HepG2 (cell line): ENCODE results near the gene ITSN2. TPM values are rescaled to one million over a fixed set of nuclear protein-coding genes. Genes with fewer than 3 reads are reported as not detected.

Experiments
- ATAC-seq: fragments of 200-7000 bp; cut with Tn5 transposase; 3 replicates; pipeline ENCODE4 v1.9.1; 2020; ENCODE audit warnings: mild to moderate bottlenecking, moderate library complexity
- BruUV-seq: library from RNA; stranded (reverse); fragments of 400-500 nt; replicated peaks from 2 replicates; lab custom pipeline; 2021; lab: Mats Ljungman, UMichigan
- CTCF ChIA-PET: fragments of 300-600 bp; formaldehyde crosslinking; extraction: SDS; loops from one replicate; lab custom pipeline; 2021; ENCODE audit warnings: low total read pairs, inconsistent platforms, low intra/inter-chr PET ratio; lab: Yijun Ruan, JAX
- POLR2A ChIA-PET: fragments of 350-600 bp; sonication (Branson Sonifier 250); formaldehyde crosslinking; loops from one replicate; lab custom pipeline; 2020; ENCODE audit warnings: antibody characterized with exemption, inconsistent platforms; lab: Yijun Ruan, JAX
- DNase-seq: peaks from one replicate; pipeline ENCODE4 v3.0.0-alpha.2; 2015; ENCODE audit warnings: low spot score
- FAIRE-seq: peaks from 3 replicates; lab custom pipeline; 2011; peaks lifted over from hg19 to GRCh38; lab: Jason Lieb, UNC
- H2AFZ ChIP-seq: one replicate; pipeline ENCODE4 v1.6.1; 2011; ENCODE audit warnings: low read length, inconsistent platforms
- H3K27ac ChIP-seq: fragments of 300-600 bp; 3 replicates; pipeline ENCODE4 v1.8.0; 2011; ENCODE audit warnings: mixed run types, mild to moderate bottlenecking, mixed read lengths, low read length, inconsistent platforms; ENCODE audit not compliant: insufficient read depth; ENCODE audit errors: extremely low read length
- H3K27me3 ChIP-seq, 2 experiments: fragments of 200-600 bp in 1 of 2; 2 replicates in 1 of 2; 3 replicates in 1 of 2; pipeline versions ENCODE4 v1.6.0 to v1.8.0; 2011; ENCODE audit warnings: low read length in 2 of 2, mild to moderate bottlenecking in 2 of 2, moderate library complexity in 2 of 2, inconsistent platforms in 1 of 2; ENCODE audit not compliant: insufficient read depth in 2 of 2, control insufficient read depth in 1 of 2
- H3K36me3 ChIP-seq, 2 experiments: fragments of 200-600 bp in 1 of 2; replicated peaks in 1 of 2; 2 replicates in 1 of 2; 3 replicates in 1 of 2; pipeline versions ENCODE4 v1.5.1 to v1.8.0; 2011; ENCODE audit warnings: low read length in 2 of 2, inconsistent platforms in 1 of 2; ENCODE audit not compliant: insufficient read depth in 2 of 2, control insufficient read depth in 1 of 2
- H3K4me1 ChIP-seq: 2 replicates; pipeline ENCODE4 v1.5.1; 2012; ENCODE audit warnings: low read length, inconsistent platforms; ENCODE audit not compliant: insufficient read depth
- H3K4me2 ChIP-seq: 2 replicates; pipeline ENCODE4 v1.6.0; 2011; ENCODE audit warnings: low read depth, low read length, inconsistent platforms
- H3K4me3 ChIP-seq, 3 experiments: fragments of 200-600 bp in 1 of 3; sonication (generic), shearing (Covaris generic) in 1 of 3; replicated peaks in 1 of 3; 2 replicates each; pipeline ENCODE4 v1.5.1; 2011 to 2016; ENCODE audit warnings: low read length in 3 of 3, inconsistent platforms in 2 of 3, low read depth in 2 of 3, mild to moderate bottlenecking in 2 of 3, control low read depth in 1 of 3, mixed read lengths in 1 of 3; ENCODE audit not compliant: insufficient read depth in 1 of 3
- H3K79me2 ChIP-seq: one replicate; pipeline ENCODE4 v1.6.1; 2011; ENCODE audit warnings: low read length, inconsistent platforms; ENCODE audit not compliant: insufficient read depth
- H3K9ac ChIP-seq: 2 replicates; pipeline ENCODE4 v1.6.0; 2011; ENCODE audit warnings: mild to moderate bottlenecking, low read depth, low read length, inconsistent platforms; ENCODE audit not compliant: insufficient read depth
- H3K9me3 ChIP-seq: 2 replicates; pipeline ENCODE4 v1.5.1; 2012; ENCODE audit warnings: mild to moderate bottlenecking, low read length
- H4K20me1 ChIP-seq: 2 replicates; pipeline ENCODE4 v1.6.0; 2011; ENCODE audit warnings: inconsistent platforms, mild to moderate bottlenecking, low read length, moderate library complexity; ENCODE audit not compliant: insufficient read depth
- FOXC1 ChIP-seq: sonication (generic); formaldehyde crosslinking; IDR thresholded peaks from 2 replicates; pipeline ENCODE4 v1.8.0; 2022; ENCODE audit warnings: mild to moderate bottlenecking, missing genetic modification reagents, borderline replicate concordance
- HNRNPUL1 ChIP-seq: fragments of 200-400 bp; formaldehyde crosslinking; IDR thresholded peaks from 2 replicates; pipeline ENCODE4 v1.6.1; 2017; ENCODE audit warnings: low read depth, mild to moderate bottlenecking, low read length, moderate library complexity
- HOXA3 ChIP-seq: sonication (generic); formaldehyde crosslinking; IDR thresholded peaks from 2 replicates; pipeline ENCODE4 v1.5.0; 2020; ENCODE audit warnings: missing genetic modification reagents
- NR2F6 ChIP-seq, 2 experiments: IDR thresholded peaks; 2 replicates each; pipeline ENCODE4 v1.6.1; 2016; ENCODE audit warnings: antibody characterized with exemption in 1 of 2, mild to moderate bottlenecking in 1 of 2
- SIX4 ChIP-seq: sonication (generic); formaldehyde crosslinking; IDR thresholded peaks from 2 replicates; pipeline ENCODE4 v1.4.0; 2020; ENCODE audit warnings: missing genetic modification reagents
- THYN1 ChIP-seq: sonication (generic); formaldehyde crosslinking; IDR thresholded peaks from 2 replicates; pipeline ENCODE4 v1.8.1; 2023; ENCODE audit warnings: low read depth, mild to moderate bottlenecking, moderate library complexity, missing genetic modification reagents, borderline replicate concordance
- ZMYM4 ChIP-seq: sonication (generic); formaldehyde crosslinking; IDR thresholded peaks from 2 replicates; pipeline ENCODE4 v1.8.1; 2023; ENCODE audit warnings: mild to moderate bottlenecking, missing genetic modification reagents
- ZNF766 ChIP-seq: sonication (generic); formaldehyde crosslinking; IDR thresholded peaks from 2 replicates; pipeline ENCODE4 v1.5.0; 2020; ENCODE audit warnings: missing genetic modification reagents, borderline replicate concordance
- WGBS: methylation state at CpG from one replicate; pipeline ENCODE4 v1.1.6; 2017; ENCODE audit warnings: low lambda C conversion rate; 5-methylcytosine and 5-hydroxymethylcytosine counted together
- in situ Hi-C: cut with HindIII; loops from 2 replicates; pipeline ENCODE4 v1.10.0; 2017; ENCODE audit warnings: low pct_unique_long_range_greater_than_20kb; ENCODE audit not compliant: extremely low pct_ligation_motif_present
- intact Hi-C: fragments of 100-400 bp; cut with micrococcal nuclease; formaldehyde crosslinking; loops from one replicate; pipeline ENCODE4 v1.10.0; 2022; ENCODE audit not compliant: unreplicated experiment
- polyA plus RNA-seq, 8 experiments: library from polyadenylated mRNA; depleted of rRNA in 3 of 8; stranded (reverse) in 7 of 8; unstranded in 1 of 8; fragments of >200 nt; fragmentation: Illumina TruSeq in 4 of 8; extraction: Trizol in 4 of 8; gene quantifications; 2 replicates each; pipeline versions ENCODE4 v1.2.1 to v1.2.3, GENCODE V29; 2011 to 2016; ENCODE audit warnings: low read depth in 4 of 8, missing spikeins in 1 of 8, mixed read lengths in 1 of 8; ENCODE audit not compliant: insufficient read depth in 1 of 8
- total RNA-seq, 5 experiments: library from RNA; depleted of rRNA; stranded (reverse); fragments of >200 nt; fragmentation: Illumina TruSeq; extraction: Trizol; gene quantifications; 2 replicates each; pipeline ENCODE4 v1.2.3, GENCODE V29; 2016; ENCODE audit warnings: low read depth in 1 of 5
- TF ChIP-seq, protein P1 (sequence below), 2 experiments: fragments of 450-650 bp in 1 of 2; sonication (generic) in 1 of 2; formaldehyde crosslinking; IDR thresholded peaks; 2 replicates each; pipeline versions ENCODE4 v1.5.0 to v1.8.0; 2020 to 2022; ENCODE audit warnings: mild to moderate bottlenecking in 1 of 2, missing genetic modification reagents in 1 of 2
- TF ChIP-seq, protein P2 (sequence below), 2 experiments: sonication (generic) in 1 of 2; formaldehyde crosslinking in 1 of 2; IDR thresholded peaks; 2 replicates each; pipeline versions ENCODE4 v1.4.0 to v1.6.1; 2016 to 2020; ENCODE audit warnings: borderline replicate concordance in 1 of 2, low read depth in 1 of 2, mild to moderate bottlenecking in 1 of 2, missing genetic modification reagents in 1 of 2

The ITSN2 gene
- total and polyA plus RNA-seq, 2 of the 13 experiments (the other 11 are each of a cell fraction or from before 2014, with no cell fraction given) = 26.0 to 26.6 TPM

DNA sequence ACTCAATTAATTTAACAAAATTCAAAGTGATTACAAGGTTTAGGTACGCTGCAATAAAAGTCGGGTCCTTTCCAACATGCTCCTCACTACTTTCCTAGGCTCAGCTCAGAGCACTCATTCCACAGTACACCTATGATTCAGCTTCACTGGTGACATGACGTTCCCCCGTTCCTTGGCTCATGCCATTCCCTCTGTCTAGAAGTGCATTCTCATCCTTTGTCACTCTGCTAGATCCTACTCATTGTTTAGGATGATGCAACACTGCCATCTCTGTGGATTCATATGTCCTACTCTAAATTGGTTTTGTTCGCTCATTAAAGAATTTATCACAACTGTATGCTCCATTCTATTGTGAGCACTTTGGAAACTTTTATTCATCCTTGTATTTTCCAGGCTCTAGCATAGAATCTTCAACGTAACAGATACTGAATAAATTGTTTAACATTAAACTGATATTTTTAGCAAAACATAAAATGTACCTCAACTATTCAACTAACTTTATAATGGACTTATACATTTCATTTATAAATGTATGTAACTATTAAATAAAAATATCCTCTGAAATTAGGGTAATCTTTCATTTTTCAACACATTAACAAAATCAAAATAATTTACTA lies 106.9 kb downstream of the ITSN2 start (continued):
- TF ChIP-seq ZNF766 (CRISPR knock-in tag) (no peak), HOXA3 (CRISPR knock-in tag) (no peak)
- TF ChIP-seq, protein P1, sequence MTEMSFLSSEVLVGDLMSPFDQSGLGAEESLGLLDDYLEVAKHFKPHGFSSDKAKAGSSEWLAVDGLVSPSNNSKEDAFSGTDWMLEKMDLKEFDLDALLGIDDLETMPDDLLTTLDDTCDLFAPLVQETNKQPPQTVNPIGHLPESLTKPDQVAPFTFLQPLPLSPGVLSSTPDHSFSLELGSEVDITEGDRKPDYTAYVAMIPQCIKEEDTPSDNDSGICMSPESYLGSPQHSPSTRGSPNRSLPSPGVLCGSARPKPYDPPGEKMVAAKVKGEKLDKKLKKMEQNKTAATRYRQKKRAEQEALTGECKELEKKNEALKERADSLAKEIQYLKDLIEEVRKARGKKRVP (CRISPR knock-in tag; IDR thresholded peaks at IDR 0.05) = peak; percentile 15 to 19; a peak in 1 of 4 replicates

DNA sequence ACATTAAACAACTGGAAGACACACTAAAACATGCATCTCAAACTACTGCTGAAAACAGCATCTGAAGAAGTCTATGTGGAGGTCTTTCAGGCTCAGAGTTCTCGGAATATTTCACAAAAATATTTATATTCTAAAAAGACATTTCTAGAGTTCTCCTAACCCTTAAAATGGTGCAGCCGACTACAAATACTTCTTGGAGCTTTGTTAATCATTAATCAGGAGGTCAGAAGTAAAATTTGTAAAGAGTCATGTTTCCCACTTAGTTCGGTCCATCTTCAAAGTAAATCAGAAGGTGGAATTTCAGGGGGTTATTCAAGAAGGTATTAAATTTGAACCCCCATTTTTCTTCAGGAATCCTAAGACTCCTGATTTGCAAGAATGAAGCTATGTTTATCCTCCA lies 112.7 kb downstream of the ITSN2 start:
- Histone ChIP-seq H3K27ac (no peak overlapping the region), H4K20me1 (no peaks in the 10 kb centered on the region), H3K4me3 (no peak overlapping the region), H3K27me3 (no peaks in the 10 kb centered on the region), H3K4me2 (peak overlapping the region; percentile 11), H3K9me3 (no peaks in the 10 kb centered on the region), H3K36me3 (peaks cover 4 to 20% of the 10 kb centered on the region in 2 experiments; a peak in 4 of 5 replicates), H2AFZ (no peak overlapping the region), H3K79me2 (no peaks in the 10 kb centered on the region), H3K4me1 (peaks cover 15% of the 10 kb centered on the region), H3K9ac (no peak overlapping the region)
- POLR2A ChIA-PET = interaction anchor here (0.6 kb wide), 1 partner anchor 320 kb away, joined by 4 read pairs; no protein-coding TSS in a partner anchor
- WGBS = 44% methylated on average over 3 of the region's 3 CpGs
- TF ChIP-seq FOXC1 (CRISPR knock-in tag) = no peak
- 0 out of 2 replicates have a peak, but pooled peaks have one; percentile 30 for TF ChIP-seq SIX4
- no peak for TF ChIP-seq THYN1 (CRISPR knock-in tag)
- peak; percentile 21; the same call in 1 of the 2 replicates for TF ChIP-seq ZMYM4 (CRISPR knock-in tag)
- peak; percentile 99 for TF ChIP-seq HNRNPUL1
- TF ChIP-seq NR2F6 (IDR thresholded peaks at IDR 0.05) = 0 out of 2 replicates have a peak, but pooled peaks have one; percentile 8
- no peak for TF ChIP-seq NR2F6 (CRISPR knock-in tag; IDR thresholded peaks at IDR 0.05)
- TF ChIP-seq, protein P2, sequence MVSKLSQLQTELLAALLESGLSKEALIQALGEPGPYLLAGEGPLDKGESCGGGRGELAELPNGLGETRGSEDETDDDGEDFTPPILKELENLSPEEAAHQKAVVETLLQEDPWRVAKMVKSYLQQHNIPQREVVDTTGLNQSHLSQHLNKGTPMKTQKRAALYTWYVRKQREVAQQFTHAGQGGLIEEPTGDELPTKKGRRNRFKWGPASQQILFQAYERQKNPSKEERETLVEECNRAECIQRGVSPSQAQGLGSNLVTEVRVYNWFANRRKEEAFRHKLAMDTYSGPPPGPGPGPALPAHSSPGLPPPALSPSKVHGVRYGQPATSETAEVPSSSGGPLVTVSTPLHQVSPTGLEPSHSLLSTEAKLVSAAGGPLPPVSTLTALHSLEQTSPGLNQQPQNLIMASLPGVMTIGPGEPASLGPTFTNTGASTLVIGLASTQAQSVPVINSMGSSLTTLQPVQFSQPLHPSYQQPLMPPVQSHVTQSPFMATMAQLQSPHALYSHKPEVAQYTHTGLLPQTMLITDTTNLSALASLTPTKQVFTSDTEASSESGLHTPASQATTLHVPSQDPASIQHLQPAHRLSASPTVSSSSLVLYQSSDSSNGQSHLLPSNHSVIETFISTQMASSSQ (IDR thresholded peaks at IDR 0.05; ENCODE audit: low read depth) = peak; percentile 83
- TF ChIP-seq, protein P2 (CRISPR knock-in tag; IDR thresholded peaks at IDR 0.05; ENCODE audit: borderline replicate concordance) = peak; percentile 77; the same call in 1 of the 2 replicates
- FAIRE-seq = no peak
- no TSS peak for BruUV-seq
- in situ Hi-C loops = no loop called here
- intact Hi-C loops = no loop called here
- CTCF ChIA-PET = no interaction called here
- DNase-seq = peak; percentile 43
- ATAC-seq = peak; percentile 52; the same call in 2 of the 3 replicates
